ENCODE results near the gene TCF25.

TCF25 gene

GRCh38 chr16:89952551-89952950 is 79.2 kb downstream of the TCF25 start:
- H3K36me3 ChIP-seq (ENCODE audit: insufficient read depth, low read length): no peaks in the 10 kb centered on the region
- no peak for TF ChIP-seq EZH2phosphoT487 (IDR thresholded peaks at IDR 0.05; ENCODE audit: borderline replicate concordance)
- no peak for TF ChIP-seq CTCF (conservative IDR thresholded peaks at IDR 0.05; ENCODE audit: low read length)
- H3K9me3 ChIP-seq (ENCODE audit: insufficient read depth, low read depth, low read length): no peaks in the 10 kb centered on the region
- H4K20me1 ChIP-seq (ENCODE audit: insufficient read depth, low read length, poor library complexity, severe bottlenecking): peaks cover 3% of the 10 kb centered on the region
- H3K4me3 ChIP-seq (ENCODE audit: low read length, poor library complexity, severe bottlenecking): no peak overlapping the region
- H3K79me2 ChIP-seq (ENCODE audit: insufficient read depth, low read length): no peaks in the 10 kb centered on the region
- H3K9ac ChIP-seq (ENCODE audit: low read depth, low read length, poor library complexity, severe bottlenecking): no peak overlapping the region
- H3K27me3 ChIP-seq (ENCODE audit: insufficient read depth, low read length, poor library complexity, severe bottlenecking): no peaks in the 10 kb centered on the region
- no peak overlapping the region for H3K4me2 ChIP-seq (ENCODE audit: low read depth, low read length, poor library complexity, severe bottlenecking)
- no peaks in the 10 kb centered on the region for H3K4me1 ChIP-seq (ENCODE audit: insufficient read depth, low read length, poor library complexity, severe bottlenecking)
- no peak overlapping the region for H2AFZ ChIP-seq (ENCODE audit: low read length)
- no peaks in the 10 kb centered on the region for H3K9me2 ChIP-seq (replicated peaks; ENCODE audit: low read depth, low read length)
- no peaks in the 10 kb centered on the region for H3F3A ChIP-seq (ENCODE audit: low read depth)

- no peaks in the 10 kb centered on the region for H3F3A ChIP-seq (ENCODE audit: low read depth)
- no peaks in the 10 kb centered on the region for H3K9me3 ChIP-seq (ENCODE audit: insufficient read depth, low read depth, low read length)
- peaks cover 3% of the 10 kb centered on the region for H4K20me1 ChIP-seq (ENCODE audit: insufficient read depth, low read length, poor library complexity, severe bottlenecking)
- no peak overlapping the region for H3K4me2 ChIP-seq (ENCODE audit: low read depth, low read length, poor library complexity, severe bottlenecking)
- H3K27me3 ChIP-seq (ENCODE audit: insufficient read depth, low read length, poor library complexity, severe bottlenecking): no peaks in the 10 kb centered on the region
- no peak overlapping the region for H3K9ac ChIP-seq (ENCODE audit: low read depth, low read length, poor library complexity, severe bottlenecking)
- TF ChIP-seq EZH2phosphoT487 (IDR thresholded peaks at IDR 0.05; ENCODE audit: borderline replicate concordance) (no peak), CTCF (conservative IDR thresholded peaks at IDR 0.05; ENCODE audit: low read length) (no peak)
- H3K36me3 ChIP-seq (ENCODE audit: insufficient read depth, low read length): no peaks in the 10 kb centered on the region
- H3K4me3 ChIP-seq (ENCODE audit: low read length, poor library complexity, severe bottlenecking): no peak overlapping the region
- H3K9me2 ChIP-seq (replicated peaks; ENCODE audit: low read depth, low read length): no peaks in the 10 kb centered on the region
- H3K79me2 ChIP-seq (ENCODE audit: insufficient read depth, low read length): no peaks in the 10 kb centered on the region
- no peak overlapping the region for H2AFZ ChIP-seq (ENCODE audit: low read length)
- H3K4me1 ChIP-seq (ENCODE audit: insufficient read depth, low read length, poor library complexity, severe bottlenecking): no peaks in the 10 kb centered on the region
Observed at GRCh38 chr16:89953671-89954406, 80.4 kb downstream of the TCF25 start.

- Histone ChIP-seq H3K4me1 (ENCODE audit: insufficient read depth, low read length, poor library complexity, severe bottlenecking) (no peaks in the 10 kb centered on the region), H3F3A (ENCODE audit: low read depth) (no peaks in the 10 kb centered on the region), H3K9ac (ENCODE audit: low read depth, low read length, poor library complexity, severe bottlenecking) (no peak overlapping the region), H3K4me3 (ENCODE audit: low read length, poor library complexity, severe bottlenecking) (no peak overlapping the region), H3K36me3 (ENCODE audit: insufficient read depth, low read length) (no peaks in the 10 kb centered on the region), H3K4me2 (ENCODE audit: low read depth, low read length, poor library complexity, severe bottlenecking) (no peak overlapping the region), H3K9me3 (ENCODE audit: insufficient read depth, low read depth, low read length) (no peaks in the 10 kb centered on the region), H3K79me2 (ENCODE audit: insufficient read depth, low read length) (no peaks in the 10 kb centered on the region), H3K27me3 (ENCODE audit: insufficient read depth, low read length, poor library complexity, severe bottlenecking) (no peaks in the 10 kb centered on the region), H4K20me1 (ENCODE audit: insufficient read depth, low read length, poor library complexity, severe bottlenecking) (peaks cover 2% of the 10 kb centered on the region), H3K9me2 (replicated peaks; ENCODE audit: low read depth, low read length) (no peaks in the 10 kb centered on the region), H2AFZ (ENCODE audit: low read length) (no peak overlapping the region)
- TF ChIP-seq CTCF (conservative IDR thresholded peaks at IDR 0.05; ENCODE audit: low read length) (no peak), EZH2phosphoT487 (IDR thresholded peaks at IDR 0.05; ENCODE audit: borderline replicate concordance) (no peak)
Observed at GRCh38 chr16:89954462-89954861, 81.1 kb downstream of the TCF25 start.
